Measurements from ENCODE around the gene DOLPP1. TPM values are rescaled to one million over a fixed set of nuclear protein-coding genes. Genes with fewer than 3 reads are reported as not detected.

The DOLPP1 gene
- total RNA-seq, 1 experiment from 2014 or later = 32.7 TPM

DNA sequence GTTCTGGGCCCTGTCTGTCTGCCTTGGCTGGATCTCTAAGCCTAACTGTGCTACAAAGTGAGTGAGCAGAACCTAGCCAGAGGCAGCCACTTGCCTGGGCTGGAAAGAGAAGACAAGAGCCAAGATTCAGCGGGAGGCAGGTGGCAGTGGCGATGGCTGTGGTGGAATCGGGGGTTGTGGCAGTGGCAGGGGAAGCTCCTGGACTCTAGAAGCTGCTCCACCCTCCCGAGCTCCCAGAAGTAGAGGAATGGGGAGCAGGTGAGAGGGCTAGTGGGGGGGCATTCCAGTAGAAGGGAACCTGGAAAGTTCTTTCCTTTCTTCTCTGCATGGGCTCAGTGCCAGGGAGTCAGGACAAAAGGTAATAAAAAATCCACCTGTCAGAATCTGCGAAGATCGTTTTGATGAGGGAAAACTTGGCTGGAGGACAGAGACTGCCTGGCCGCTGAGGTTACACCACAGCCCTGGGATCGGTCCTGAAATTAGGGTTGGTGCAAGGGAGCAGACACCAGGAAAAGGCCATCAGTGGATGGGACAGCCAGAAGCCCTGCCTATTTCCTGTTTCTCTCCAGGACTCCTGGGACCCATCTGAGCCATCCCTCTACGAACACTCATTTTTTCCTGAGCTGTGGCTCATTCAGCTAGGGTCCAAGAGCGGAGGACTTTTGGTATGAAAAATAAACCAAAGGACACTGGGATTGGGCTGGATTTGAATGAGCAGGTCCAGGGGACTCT is 28.1 kb downstream of the DOLPP1 start (continued):
- TF ChIP-seq, protein P1, sequence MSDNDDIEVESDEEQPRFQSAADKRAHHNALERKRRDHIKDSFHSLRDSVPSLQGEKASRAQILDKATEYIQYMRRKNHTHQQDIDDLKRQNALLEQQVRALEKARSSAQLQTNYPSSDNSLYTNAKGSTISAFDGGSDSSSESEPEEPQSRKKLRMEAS (CRISPR knock-in tag; IDR thresholded peaks at IDR 0.05) = no peak
- TF ChIP-seq EMX1 (CRISPR knock-in tag; IDR thresholded peaks at IDR 0.05) = no peak
- TF ChIP-seq, protein P2, sequence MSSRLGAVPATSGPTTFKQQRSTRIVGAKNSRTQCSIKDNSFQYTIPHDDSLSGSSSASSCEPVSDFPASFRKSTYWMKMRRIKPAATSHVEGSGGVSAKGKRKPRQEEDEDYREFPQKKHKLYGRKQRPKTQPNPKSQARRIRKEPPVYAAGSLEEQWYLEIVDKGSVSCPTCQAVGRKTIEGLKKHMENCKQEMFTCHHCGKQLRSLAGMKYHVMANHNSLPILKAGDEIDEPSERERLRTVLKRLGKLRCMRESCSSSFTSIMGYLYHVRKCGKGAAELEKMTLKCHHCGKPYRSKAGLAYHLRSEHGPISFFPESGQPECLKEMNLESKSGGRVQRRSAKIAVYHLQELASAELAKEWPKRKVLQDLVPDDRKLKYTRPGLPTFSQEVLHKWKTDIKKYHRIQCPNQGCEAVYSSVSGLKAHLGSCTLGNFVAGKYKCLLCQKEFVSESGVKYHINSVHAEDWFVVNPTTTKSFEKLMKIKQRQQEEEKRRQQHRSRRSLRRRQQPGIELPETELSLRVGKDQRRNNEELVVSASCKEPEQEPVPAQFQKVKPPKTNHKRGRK (CRISPR knock-in tag; IDR thresholded peaks at IDR 0.05; ENCODE audit: borderline replicate concordance) = no peak
- TF ChIP-seq IRF1 (CRISPR knock-in tag; IDR thresholded peaks at IDR 0.05) = no peak
- TF ChIP-seq, protein P3, sequence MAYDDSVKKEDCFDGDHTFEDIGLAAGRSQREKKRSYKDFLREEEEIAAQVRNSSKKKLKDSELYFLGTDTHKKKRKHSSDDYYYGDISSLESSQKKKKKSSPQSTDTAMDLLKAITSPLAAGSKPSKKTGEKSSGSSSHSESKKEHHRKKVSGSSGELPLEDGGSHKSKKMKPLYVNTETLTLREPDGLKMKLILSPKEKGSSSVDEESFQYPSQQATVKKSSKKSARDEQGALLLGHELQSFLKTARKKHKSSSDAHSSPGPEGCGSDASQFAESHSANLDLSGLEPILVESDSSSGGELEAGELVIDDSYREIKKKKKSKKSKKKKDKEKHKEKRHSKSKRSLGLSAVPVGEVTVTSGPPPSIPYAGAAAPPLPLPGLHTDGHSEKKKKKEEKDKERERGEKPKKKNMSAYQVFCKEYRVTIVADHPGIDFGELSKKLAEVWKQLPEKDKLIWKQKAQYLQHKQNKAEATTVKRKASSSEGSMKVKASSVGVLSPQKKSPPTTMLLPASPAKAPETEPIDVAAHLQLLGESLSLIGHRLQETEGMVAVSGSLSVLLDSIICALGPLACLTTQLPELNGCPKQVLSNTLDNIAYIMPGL (CRISPR knock-in tag; IDR thresholded peaks at IDR 0.05) = no peak
- no peak for TF ChIP-seq NFE2L1 (CRISPR knock-in tag; IDR thresholded peaks at IDR 0.05)
- TF ChIP-seq ZNF219 (CRISPR knock-in tag; IDR thresholded peaks at IDR 0.05; ENCODE audit: borderline replicate concordance) = no peak
- TF ChIP-seq ATF2 (CRISPR knock-in tag; IDR thresholded peaks at IDR 0.05; ENCODE audit: borderline replicate concordance, low read depth) = no peak

- ChIA-PET CTCF (interaction anchor here (0.9 to 2.5 kb wide), 9 partner anchors 9 to 516 kb away, joined by 3 to 13 read pairs (median 4); partner anchors contain the start of genes NTMT1 and SH3GLB2), POLR2A (interaction anchor here (0.5 to 1.6 kb wide), 2 partner anchors 17 to 105 kb away, joined by 3 read pairs; no protein-coding TSS in a partner anchor)
- peak; percentile 5 for ATAC-seq
- TF ChIP-seq, protein P1 (CRISPR knock-in tag; IDR thresholded peaks at IDR 0.05) = no peak
- TF ChIP-seq NFATC4 (CRISPR knock-in tag; IDR thresholded peaks at IDR 0.05) = no peak
- H3K4me1 Mint-ChIP-seq = peaks cover 19% of the 10 kb centered on the region
- no peaks in the 10 kb centered on the region for H3K9me3 Mint-ChIP-seq
- H3K27ac Mint-ChIP-seq = no peak overlapping the region
- peaks cover 17% of the 10 kb centered on the region for H3K27me3 Mint-ChIP-seq (ENCODE audit: low read depth)
- peak overlapping the region; percentile 65 for H3K4me3 Mint-ChIP-seq
- peak; percentile 35 for DNase-seq (ENCODE audit: low spot score)
- no peaks in the 10 kb centered on the region for H3K36me3 Mint-ChIP-seq
These were observed 28.6 kb downstream of the DOLPP1 start for GRCh38 chr9:129109537-129109903.

DNA sequence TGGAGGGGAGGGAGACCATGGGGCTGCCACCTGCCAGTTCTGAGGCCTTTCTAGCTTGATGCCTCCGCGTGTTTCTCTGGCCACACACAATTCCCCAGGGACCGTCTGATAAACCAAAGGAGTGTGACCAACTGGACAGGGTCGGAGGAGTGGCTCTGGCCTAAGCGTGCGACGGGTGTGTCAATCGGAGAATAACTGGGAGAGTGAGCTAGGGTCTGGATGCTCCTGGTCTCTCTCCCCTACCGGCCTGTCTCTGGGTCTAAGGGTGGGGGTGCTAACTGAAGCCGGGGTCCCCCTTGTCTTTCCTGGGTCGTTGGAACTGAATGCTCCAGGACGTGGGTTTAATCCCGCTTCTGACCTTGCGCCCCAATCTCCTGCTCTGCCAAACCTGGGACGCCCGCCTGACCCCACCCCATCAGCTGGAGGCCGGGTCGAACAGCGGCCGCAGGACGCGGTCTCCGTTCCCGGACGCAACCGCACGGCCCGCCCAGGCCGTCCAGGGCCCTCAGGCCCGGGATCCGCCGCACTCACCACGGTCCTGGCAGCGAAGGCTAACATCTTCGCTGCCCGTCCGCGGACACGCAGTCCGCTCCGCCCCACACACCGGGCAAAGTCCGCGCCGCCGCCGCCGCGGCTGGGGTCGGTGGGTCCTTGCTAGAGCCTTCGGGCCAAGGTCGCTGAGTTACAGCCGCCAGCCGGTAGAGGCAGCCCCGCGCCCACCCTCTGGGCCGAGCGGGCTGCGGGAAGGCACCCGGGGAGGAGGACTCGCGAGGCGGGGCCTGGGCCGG is 29.2 kb downstream of the DOLPP1 start:
- Mint-ChIP-seq H3K27me3 (ENCODE audit: low read depth) (peaks cover 17% of the 10 kb centered on the region), H3K4me3 (peak overlapping the region; percentile 65), H3K36me3 (no peaks in the 10 kb centered on the region), H3K4me1 (peaks cover 24% of the 10 kb centered on the region), H3K9me3 (no peaks in the 10 kb centered on the region), H3K27ac (no peak overlapping the region)
- ChIA-PET CTCF (interaction anchor here (0.9 to 2.5 kb wide), 9 partner anchors 10 to 515 kb away, joined by 3 to 13 read pairs (median 4); partner anchors contain the start of genes NTMT1 and SH3GLB2), POLR2A (interaction anchor here (1.6 kb wide), 1 partner anchor 17 kb away, joined by 3 read pairs; no protein-coding TSS in a partner anchor)
- no peak for DNase-seq (ENCODE audit: low spot score)
- TF ChIP-seq CREM (CRISPR knock-in tag; IDR thresholded peaks at IDR 0.05) (0 out of 2 replicates have a peak, but pooled peaks have one; percentile 38), ZNF317 (CRISPR knock-in tag; IDR thresholded peaks at IDR 0.05; ENCODE audit: borderline replicate concordance, low read depth) (peak; percentile 27; the same call in 1 of the 2 replicates), SP1 (CRISPR knock-in tag; conservative IDR thresholded peaks at IDR 0.05) (no peak), FOXK1 (CRISPR knock-in tag; IDR thresholded peaks at IDR 0.05) (0 out of 2 replicates have a peak, but pooled peaks have one; percentile 26), ZNF416 (CRISPR knock-in tag; IDR thresholded peaks at IDR 0.05) (no peak), MLX (CRISPR knock-in tag; IDR thresholded peaks at IDR 0.05) (0 out of 2 replicates have a peak, but pooled peaks have one; percentile 55)
- TF ChIP-seq, protein P3 (CRISPR knock-in tag; IDR thresholded peaks at IDR 0.05) = peak; percentile 73; the same call in 1 of the 2 replicates
- peak; percentile 1 for ATAC-seq

All from WTC11 (cell line).